ENCODE measurements around the gene EFCAB7.
"Not testable (repeated sequence)": the region's sequence is repeated elsewhere in the genome, so short reads cannot be mapped to it uniquely, and the experiment has no call there.

The EFCAB7 gene

DNA sequence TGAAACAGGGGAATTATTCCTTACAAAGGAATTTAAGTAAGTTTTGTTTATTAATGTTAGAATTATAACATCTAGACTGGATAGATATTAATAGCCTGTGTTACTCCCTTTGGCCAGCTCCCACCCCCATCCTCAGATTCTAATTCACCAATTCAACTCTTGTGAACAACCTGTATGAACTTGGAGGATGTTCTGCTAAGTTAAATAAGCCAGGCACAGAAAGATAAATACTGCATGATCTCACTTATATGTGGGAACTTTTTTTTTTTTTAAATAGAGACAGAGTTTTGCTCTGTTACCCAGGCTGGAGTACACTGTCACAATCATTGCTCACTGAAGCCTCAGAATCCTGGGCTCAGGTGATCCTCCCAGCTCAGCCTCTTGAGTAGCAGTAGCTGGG lies 32.2 kb downstream of the EFCAB7 start:
- no peak for DNase-seq

DNA sequence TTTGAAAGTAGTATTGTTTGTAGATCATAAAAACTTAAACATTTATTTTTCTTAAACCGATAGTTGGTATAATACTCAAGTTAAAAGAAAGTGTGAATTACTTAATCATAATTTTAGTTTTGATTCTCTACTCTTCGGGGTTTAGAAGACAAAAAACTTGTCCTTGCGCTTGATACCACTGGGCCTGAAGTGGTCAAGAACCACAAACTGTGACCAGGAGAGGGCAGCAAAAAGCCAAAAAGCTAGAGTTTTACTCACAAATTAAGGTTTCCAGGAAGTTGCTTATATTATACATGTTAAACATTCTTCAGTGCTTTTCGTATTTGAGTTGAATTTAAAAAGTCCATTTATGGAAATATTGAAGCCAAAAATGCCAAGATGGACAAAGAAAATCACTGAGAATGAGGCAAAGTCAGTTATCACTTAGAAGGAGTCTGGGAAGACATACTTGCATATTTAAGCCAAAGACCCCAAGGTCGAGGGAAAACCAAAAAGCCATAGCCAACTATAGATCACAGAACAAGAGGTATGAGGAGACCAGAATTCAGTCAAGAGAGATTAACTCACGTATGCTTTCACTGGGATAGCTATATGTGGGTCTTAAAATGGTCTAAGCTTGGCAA lies 34.2 kb downstream of the EFCAB7 start:
- DNase-seq: no peak

DNA sequence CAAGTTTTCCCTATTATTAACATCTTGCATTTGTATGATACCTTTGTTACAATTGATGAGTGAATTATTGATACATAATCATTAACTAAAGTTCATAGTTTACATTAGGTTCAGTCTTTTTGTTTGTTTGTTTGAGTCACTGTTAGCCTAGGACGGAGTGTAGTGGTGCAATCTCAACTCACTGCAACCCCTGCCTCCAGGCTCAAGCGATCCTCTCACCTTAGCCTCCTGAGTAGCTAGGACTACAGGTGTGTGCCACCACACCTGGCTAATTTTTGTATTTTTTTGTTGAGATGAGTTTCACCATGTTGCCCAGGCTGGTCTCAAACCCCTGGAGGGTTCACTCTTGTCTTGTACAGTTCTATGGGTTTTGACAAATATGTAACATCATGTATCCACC lies 36.0 kb downstream of the EFCAB7 start:
- no peak for DNase-seq

GRCh38 chr1:63563745-63564144 lies 40.4 kb downstream of the EFCAB7 start:
- DNase-seq: no peak

GRCh38 chr1:63569068-63569467 lies 45.7 kb downstream of the EFCAB7 start:
- DNase-seq: no peak

GRCh38 chr1:63569640-63570316 lies 46.5 kb downstream of the EFCAB7 start:
- DNase-seq: no peak

- not testable (repeated sequence) for DNase-seq
Measured at GRCh38 chr1:63572686-63573085, 49.4 kb downstream of the EFCAB7 start.

DNA sequence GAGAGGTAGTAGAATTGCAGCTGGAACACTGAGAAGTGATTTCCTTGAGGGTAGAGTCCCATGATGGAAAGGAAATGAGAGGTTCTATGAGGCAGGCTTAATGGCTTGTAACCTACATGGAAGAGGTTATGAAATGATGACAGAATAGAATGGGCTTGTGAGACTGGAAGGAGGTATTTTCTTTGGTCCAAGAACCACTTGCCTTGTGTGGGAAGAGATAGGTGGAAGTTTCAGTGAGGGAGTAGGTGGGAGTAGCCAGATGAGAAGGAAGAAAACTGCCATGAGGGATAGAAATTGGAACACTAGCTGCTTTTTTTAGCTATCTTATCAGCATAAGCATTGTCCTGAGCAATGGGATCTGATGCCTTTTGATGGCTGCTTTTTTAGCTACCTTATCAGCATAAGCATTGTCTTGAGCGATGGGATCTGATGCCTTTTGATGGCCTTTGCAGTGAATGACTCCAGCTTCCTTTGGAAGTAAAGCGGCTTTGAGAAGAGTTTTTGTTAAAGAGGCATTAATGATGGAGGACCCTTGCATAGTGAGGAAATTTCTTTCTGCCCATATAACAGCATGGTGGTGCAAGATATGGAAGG lies 51.0 kb downstream of the EFCAB7 start:
- DNase-seq: not testable (repeated sequence)

GRCh38 chr1:63575340-63575826 lies 52.1 kb downstream of the EFCAB7 start:
- no peak for DNase-seq

- not testable (repeated sequence) for DNase-seq
Measured at GRCh38 chr1:63586326-63586725, 63.0 kb downstream of the EFCAB7 start.

DNA sequence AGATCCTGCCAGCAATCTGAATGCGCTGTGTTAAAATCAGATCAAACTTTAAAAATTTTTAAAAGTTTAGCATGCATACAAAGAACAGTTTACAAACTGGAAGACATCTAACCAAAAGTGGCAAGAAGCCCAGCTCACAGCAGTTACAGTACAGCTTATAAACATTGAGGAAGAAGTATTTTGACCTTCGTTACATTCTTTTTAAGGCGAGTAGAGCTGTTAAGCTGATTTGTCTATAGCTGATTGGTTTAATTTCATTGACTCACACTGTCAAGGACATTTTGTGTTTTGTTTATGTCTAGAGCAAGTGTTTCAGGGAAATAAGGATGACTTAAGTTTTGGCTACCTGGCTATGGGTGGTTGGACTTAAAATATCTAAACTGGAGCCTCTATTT lies 66.8 kb downstream of the EFCAB7 start:
- no peak for DNase-seq

- DNase-seq: no peak
Measured at GRCh38 chr1:63592536-63593302, 69.4 kb downstream of the EFCAB7 start.

DNA sequence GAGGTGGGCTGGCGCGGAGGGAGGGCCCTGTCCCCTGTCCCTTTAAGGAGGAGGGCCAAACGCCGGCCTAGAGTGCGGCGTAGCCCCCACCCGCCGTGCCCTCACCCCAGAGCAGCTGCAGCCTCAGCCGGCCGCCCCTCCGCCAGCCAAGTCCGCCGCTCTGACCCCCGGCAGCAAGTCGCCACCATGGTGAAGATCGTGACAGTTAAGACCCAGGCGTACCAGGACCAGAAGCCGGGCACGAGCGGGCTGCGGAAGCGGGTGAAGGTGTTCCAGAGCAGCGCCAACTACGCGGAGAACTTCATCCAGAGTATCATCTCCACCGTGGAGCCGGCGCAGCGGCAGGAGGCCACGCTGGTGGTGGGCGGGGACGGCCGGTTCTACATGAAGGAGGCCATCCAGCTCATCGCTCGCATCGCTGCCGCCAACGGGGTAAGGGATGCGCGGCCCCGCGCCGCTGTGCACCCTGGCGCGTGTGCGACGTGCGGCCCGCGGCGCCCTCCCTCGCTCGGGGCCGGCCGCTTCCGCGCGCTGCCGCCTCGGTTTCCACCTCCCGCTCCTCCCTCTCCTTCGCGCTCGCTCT lies 70.1 kb downstream of the EFCAB7 start, which contains the start of gene PGM1:
Gene PGM1, plus strand, starts transcription at position 109 of the 583 bp plus-strand sequence. Its CDS starts 78 bp downstream, at position 187.
- DNase-seq: peak; percentile 87

DNA sequence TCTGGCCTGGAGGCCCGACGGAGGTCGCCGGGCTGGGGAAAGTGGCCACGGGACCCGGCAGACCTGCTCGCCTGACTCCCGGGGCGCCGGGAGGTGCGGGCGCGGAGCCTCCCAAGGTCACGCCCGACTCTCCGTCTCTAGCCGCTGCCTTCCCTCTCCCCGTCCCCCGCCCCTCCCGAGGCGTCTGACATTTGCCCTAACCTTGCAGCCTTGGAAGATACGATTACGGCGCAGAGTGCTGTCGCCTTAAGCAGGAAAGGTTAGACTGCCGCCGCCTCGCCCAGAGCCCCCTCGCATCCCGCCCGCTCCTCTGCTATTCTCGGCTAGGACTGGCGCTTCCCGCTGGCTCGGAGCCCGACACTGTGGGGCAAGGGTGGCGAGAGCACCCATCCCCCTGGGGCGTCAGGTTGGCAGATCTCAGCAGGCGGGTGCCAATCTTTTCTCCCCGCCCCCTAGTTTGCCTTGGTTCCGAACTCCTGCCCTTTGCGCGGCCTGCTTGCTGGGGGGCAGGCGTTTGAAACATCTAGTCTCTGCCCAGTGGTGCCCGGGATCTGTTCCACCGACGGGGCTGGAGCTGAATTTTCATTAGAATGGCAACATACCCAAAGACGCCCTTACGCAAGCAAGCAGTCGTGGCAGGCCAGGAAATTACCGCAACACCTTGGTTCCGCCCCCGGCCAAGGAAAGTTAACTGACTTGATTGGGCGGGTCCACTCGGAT lies 70.7 kb downstream of the EFCAB7 start:
- peak; percentile 63 for DNase-seq

GRCh38 chr1:63595435-63595834 lies 72.1 kb downstream of the EFCAB7 start:
- DNase-seq: no peak

- DNase-seq: no peak
Measured at GRCh38 chr1:63599799-63600198, 76.5 kb downstream of the EFCAB7 start.

GRCh38 chr1:63600248-63600647 lies 76.9 kb downstream of the EFCAB7 start:
- no peak for DNase-seq

GRCh38 chr1:63601061-63601460 lies 77.7 kb downstream of the EFCAB7 start:
- DNase-seq: no peak

- DNase-seq: no peak
Measured at GRCh38 chr1:63601463-63601862, 78.1 kb downstream of the EFCAB7 start.

- DNase-seq: no peak
Measured at GRCh38 chr1:63601912-63602311, 78.6 kb downstream of the EFCAB7 start.

GRCh38 chr1:63602629-63603028 lies 79.3 kb downstream of the EFCAB7 start:
- no peak for DNase-seq

DNA sequence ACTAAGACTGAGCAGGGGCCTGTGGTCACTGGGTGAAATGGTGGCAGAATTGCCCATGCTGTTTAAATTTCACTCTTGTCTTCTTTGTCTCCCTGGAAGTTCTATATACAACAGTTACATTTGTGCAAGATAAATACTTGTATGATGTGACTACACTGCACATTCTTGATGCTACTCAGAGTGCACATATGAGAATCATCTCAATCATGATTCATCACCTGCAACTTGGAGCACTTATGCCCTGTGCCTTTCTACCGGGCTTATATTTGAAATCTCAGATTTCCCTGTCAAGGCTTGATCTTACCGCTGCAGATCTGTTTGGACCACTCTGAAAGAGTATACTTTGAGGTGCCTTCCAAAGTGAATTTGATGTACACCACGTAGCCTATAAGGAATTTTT lies 80.5 kb downstream of the EFCAB7 start:
- DNase-seq: no peak

Measured in right hindlimb (tissue), 1 donor.